SU-DHL-6 (cell line): ENCODE results near the gene MED12L.

Experiments
- H2AFZ ChIP-seq: fragments of 200-600 bp; sonication (generic); 2 replicates; pipeline ENCODE4 v1.6.1; 2014; ENCODE audit warnings: low read depth, mild to moderate bottlenecking, moderate library complexity, mixed read lengths, antibody characterized with exemption, low read length; ENCODE audit not compliant: severe bottlenecking
- H3F3A ChIP-seq: fragments of 200-600 bp; shearing (Covaris generic); 2 replicates; pipeline ENCODE4 v1.6.0; 2016; ENCODE audit warnings: antibody characterized with exemption, mild to moderate bottlenecking; ENCODE audit not compliant: insufficient read depth
- H3K27ac ChIP-seq: fragments of 200-600 bp; sonication (generic); 2 replicates; pipeline ENCODE4 v1.5.1; 2016; ENCODE audit warnings: low read depth, mild to moderate bottlenecking, low read length, moderate library complexity, mixed read lengths
- H3K27me3 ChIP-seq: fragments of 200-600 bp; sonication (generic), shearing (Covaris generic); 2 replicates; pipeline ENCODE4 v1.6.0; 2014; ENCODE audit warnings: mild to moderate bottlenecking, low read length
- H3K36me3 ChIP-seq: fragments of 200-600 bp; sonication (generic); 2 replicates; pipeline ENCODE4 v1.6.1; 2014; ENCODE audit warnings: mild to moderate bottlenecking, low read length, mixed read lengths
- H3K4me2 ChIP-seq: fragments of 300-600, 200-600 bp; shearing (Covaris generic), sonication (generic); 2 replicates; pipeline ENCODE4 v1.6.0; 2014; ENCODE audit warnings: low read length, low read depth, mild to moderate bottlenecking; ENCODE audit not compliant: poor library complexity, severe bottlenecking
- H3K4me3 ChIP-seq: fragments of 200-600 bp; sonication (generic); 2 replicates; pipeline ENCODE4 v1.5.1; 2014; ENCODE audit warnings: antibody characterized with exemption, low read length, mild to moderate bottlenecking, mixed read lengths; ENCODE audit not compliant: insufficient read depth, poor library complexity, severe bottlenecking
- H3K79me2 ChIP-seq: fragments of 200-600 bp; sonication (generic); 2 replicates; pipeline ENCODE4 v1.6.1; 2014; ENCODE audit warnings: mild to moderate bottlenecking, low read length, moderate library complexity; ENCODE audit not compliant: insufficient read depth
- H3K9ac ChIP-seq: fragments of 200-600 bp; sonication (generic); 2 replicates; pipeline ENCODE4 v1.7.0; 2014; ENCODE audit warnings: mild to moderate bottlenecking, low read length
- H3K9me2 ChIP-seq: fragments of 200-600 bp; sonication (generic); replicated peaks from 2 replicates; pipeline ENCODE4 v1.6.1; 2014; ENCODE audit warnings: low read length; ENCODE audit not compliant: insufficient read depth
- H3K9me3 ChIP-seq: fragments of 200-600 bp; sonication (generic); 2 replicates; pipeline ENCODE4 v1.6.1; 2014; ENCODE audit warnings: low read length, mixed read lengths; ENCODE audit not compliant: insufficient read depth
- H4K20me1 ChIP-seq: fragments of 200-600 bp; sonication (generic); 2 replicates; pipeline ENCODE4 v1.6.1; 2014; ENCODE audit warnings: low read depth, mild to moderate bottlenecking, antibody characterized with exemption, low read length, moderate library complexity, mixed read lengths
- EZH2phosphoT487 ChIP-seq: fragments of 200-600 bp; sonication (generic), shearing (Covaris generic); conservative IDR thresholded peaks from 2 replicates; pipeline ENCODE4 v1.6.1; 2018; ENCODE audit warnings: mild to moderate bottlenecking, antibody characterized with exemption, low read length, moderate library complexity, mixed read lengths
- TF ChIP-seq, protein P1 (sequence below): fragments of 200-600 bp; sonication (generic); IDR thresholded peaks from one replicate; pipeline ENCODE4 v1.5.1; 2017; ENCODE audit warnings: antibody characterized with exemption, mild to moderate bottlenecking, low read length, moderate library complexity; ENCODE audit not compliant: insufficient read depth, poor library complexity, severe bottlenecking

Gene MED12L

DNA sequence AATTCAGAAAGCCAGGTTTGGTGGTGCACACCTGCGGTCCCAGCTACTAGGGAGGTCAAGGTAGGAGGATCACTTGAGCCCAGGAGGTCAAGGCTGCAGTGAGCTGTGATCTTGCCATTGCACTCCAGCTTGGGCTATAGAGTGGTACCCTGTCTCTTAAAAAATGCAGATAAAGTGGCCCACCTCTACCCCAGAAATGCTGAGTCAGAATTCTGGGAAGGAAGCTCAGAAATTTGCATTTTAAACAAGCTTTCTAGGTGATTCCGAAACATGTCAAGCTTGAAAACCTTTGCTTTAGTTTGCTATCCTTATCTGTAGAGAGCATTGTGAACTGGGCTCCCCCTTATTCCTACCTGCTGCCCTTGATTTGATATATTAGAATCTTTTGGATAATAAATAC lies 7.7 kb downstream of the MED12L start:
- Histone ChIP-seq H3K36me3 (peaks cover 2% of the 10 kb centered on the region; the same call in 1 of the 2 replicates), H3K27ac (peak overlapping the region; percentile 49; the same call in 1 of the 2 replicates), H3K9me3 (no peaks in the 10 kb centered on the region), H3K4me2 (peak overlapping the region; percentile 43), H3K4me3 (no peak overlapping the region), H2AFZ (no peak overlapping the region), H3K27me3 (no peaks in the 10 kb centered on the region), H3K9ac (no peak overlapping the region), H3K9me2 (no peaks in the 10 kb centered on the region), H3F3A (0 out of 2 replicates have a peak, but pooled peaks cover 5% of the 10 kb centered on the region), H4K20me1 (peaks cover 7% of the 10 kb centered on the region; the same call in 1 of the 2 replicates), H3K79me2 (peaks cover 51% of the 10 kb centered on the region)
- TF ChIP-seq EZH2phosphoT487 = no peak
- TF ChIP-seq, protein P1, sequence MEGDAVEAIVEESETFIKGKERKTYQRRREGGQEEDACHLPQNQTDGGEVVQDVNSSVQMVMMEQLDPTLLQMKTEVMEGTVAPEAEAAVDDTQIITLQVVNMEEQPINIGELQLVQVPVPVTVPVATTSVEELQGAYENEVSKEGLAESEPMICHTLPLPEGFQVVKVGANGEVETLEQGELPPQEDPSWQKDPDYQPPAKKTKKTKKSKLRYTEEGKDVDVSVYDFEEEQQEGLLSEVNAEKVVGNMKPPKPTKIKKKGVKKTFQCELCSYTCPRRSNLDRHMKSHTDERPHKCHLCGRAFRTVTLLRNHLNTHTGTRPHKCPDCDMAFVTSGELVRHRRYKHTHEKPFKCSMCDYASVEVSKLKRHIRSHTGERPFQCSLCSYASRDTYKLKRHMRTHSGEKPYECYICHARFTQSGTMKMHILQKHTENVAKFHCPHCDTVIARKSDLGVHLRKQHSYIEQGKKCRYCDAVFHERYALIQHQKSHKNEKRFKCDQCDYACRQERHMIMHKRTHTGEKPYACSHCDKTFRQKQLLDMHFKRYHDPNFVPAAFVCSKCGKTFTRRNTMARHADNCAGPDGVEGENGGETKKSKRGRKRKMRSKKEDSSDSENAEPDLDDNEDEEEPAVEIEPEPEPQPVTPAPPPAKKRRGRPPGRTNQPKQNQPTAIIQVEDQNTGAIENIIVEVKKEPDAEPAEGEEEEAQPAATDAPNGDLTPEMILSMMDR = no peak

DNA sequence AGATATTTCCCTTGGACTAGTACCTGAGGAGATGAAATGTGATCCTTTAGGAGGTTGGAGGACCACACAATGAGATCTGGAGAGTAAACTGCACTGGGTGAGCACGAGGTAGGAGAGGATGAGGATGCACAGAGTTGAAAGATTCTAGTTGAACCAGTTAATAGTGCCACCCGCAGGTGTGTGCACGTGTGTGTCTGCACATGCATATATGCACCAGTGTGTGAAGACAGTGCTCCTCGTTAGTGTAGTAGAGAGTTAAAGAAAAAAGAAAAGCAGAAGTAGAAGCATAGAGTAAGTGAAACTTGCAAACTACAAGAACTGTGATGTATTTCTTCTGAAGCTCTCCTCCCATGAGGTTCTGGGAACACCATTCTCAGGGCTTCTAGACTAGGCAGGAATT lies 8.4 kb downstream of the MED12L start:
- Histone ChIP-seq H3K79me2 (peaks cover 49% of the 10 kb centered on the region), H3K36me3 (no peaks in the 10 kb centered on the region), H3K4me2 (peak overlapping the region; percentile 45), H3K4me3 (no peak overlapping the region), H2AFZ (no peak overlapping the region), H3K9ac (peak overlapping the region; percentile 2; the same call in 1 of the 2 replicates), H4K20me1 (peaks cover 7% of the 10 kb centered on the region; the same call in 1 of the 2 replicates), H3K9me3 (no peaks in the 10 kb centered on the region), H3K27me3 (no peaks in the 10 kb centered on the region), H3K9me2 (no peaks in the 10 kb centered on the region), H3F3A (0 out of 2 replicates have a peak, but pooled peaks cover 5% of the 10 kb centered on the region), H3K27ac (peak overlapping the region; percentile 49)
- no peak for TF ChIP-seq EZH2phosphoT487
- TF ChIP-seq, protein P1 = peak; percentile 31

DNA sequence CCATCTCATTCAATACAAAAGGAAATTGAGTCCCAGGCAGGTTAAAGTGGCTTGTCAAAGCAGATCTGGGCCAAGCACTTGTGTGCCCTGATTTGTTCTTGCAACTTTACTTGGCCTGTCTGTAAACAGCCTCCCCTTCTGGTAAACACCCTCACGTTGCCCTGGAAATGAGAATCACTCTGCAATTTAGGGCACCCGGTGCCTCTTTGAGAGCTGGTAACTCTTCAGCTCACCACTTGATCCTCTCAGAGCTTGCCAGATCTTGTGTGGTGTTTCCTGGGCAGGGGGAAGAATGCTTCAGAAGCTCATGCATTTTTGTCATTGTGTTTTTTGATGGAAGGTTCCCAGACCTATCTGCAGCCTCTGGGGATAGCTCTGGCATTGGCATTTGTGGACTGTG lies 11.3 kb downstream of the MED12L start:
- H3K9me3 ChIP-seq = no peaks in the 10 kb centered on the region
- no peak overlapping the region for H3K9ac ChIP-seq
- H3K27me3 ChIP-seq = no peaks in the 10 kb centered on the region
- H3K27ac ChIP-seq = no peak overlapping the region
- 0 out of 2 replicates have a peak, but pooled peaks cover 5% of the 10 kb centered on the region for H3F3A ChIP-seq
- H3K4me2 ChIP-seq = no peak overlapping the region
- H3K36me3 ChIP-seq = no peaks in the 10 kb centered on the region
- H3K9me2 ChIP-seq = no peaks in the 10 kb centered on the region
- TF ChIP-seq, protein P1 = no peak
- TF ChIP-seq EZH2phosphoT487 = no peak
- peaks cover 7% of the 10 kb centered on the region; the same call in 1 of the 2 replicates for H4K20me1 ChIP-seq
- H2AFZ ChIP-seq = no peak overlapping the region
- peaks cover 65% of the 10 kb centered on the region for H3K79me2 ChIP-seq
- no peak overlapping the region for H3K4me3 ChIP-seq
